GM19328 (cell line): ENCODE results near the gene ASPM.
"Not testable (repeated sequence)": the region's sequence is repeated elsewhere in the genome, so short reads cannot be mapped to it uniquely, and the experiment has no call there.

Source experiments
- ATAC-seq: cut with Tn5 transposase; IDR thresholded peaks from one replicate; pipeline ENCODE4 v1.9.1; 2021; ENCODE audit warnings: mild to moderate bottlenecking, moderate library complexity; ENCODE audit not compliant: unreplicated experiment

The ASPM gene

DNA sequence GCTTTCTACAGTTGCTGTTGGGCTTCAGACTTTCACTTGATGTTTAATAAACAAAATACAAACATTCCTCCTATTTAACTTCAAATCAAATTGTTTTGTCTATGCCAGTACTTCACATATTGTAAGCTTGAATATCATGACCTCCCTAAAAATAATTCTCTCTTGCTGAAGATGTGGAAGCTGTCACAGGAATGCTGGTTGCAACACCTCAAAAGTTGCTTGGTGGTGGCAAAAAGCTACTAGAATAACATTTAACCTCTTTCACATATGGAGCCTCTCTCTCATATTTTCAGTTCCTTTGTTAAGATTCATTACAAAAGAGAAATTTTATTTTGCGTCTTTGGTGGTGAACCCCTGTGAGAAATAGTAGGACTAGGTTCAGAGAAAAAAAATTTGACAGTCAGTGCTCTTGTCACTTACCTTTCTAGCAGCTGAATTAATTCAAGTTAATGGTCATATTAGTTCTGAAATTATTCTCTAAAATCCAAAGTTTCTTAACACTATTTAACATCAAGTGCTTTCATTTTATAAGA is 53.9 kb downstream of the ASPM start:
- no peak for ATAC-seq

GRCh38 chr1:197083474-197083873 is 63.0 kb downstream of the ASPM start:
- ATAC-seq = no peak

DNA sequence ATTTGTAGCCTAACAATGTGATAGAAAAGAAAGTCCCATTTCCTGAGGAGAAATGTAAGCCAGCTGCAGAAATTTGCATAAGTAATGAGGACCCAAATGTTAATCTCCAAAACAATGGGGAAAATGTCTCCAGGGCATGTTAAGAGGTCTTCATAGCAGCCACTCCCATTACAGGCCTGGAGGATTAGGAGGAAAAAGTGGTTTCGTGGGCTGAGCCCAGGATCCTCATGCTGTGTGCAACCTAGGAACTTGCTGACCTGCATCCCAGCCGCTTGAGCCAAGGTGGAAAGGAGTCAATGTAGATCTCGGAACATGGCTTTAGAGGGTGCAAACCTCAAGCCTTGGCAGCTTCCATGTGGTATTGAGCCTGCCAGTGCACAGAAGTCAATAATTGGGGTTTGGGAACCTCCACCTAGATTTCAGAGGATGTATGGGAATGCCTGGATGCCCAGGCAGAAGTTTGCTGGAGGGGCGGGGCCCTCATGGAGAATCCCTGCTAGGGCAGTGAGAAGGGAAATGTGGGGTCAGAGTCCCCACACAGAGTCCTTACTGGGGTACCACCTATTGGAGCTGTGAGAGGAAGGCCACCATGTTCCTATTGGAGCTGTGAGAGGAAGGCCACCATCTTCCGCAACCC is 65.2 kb downstream of the ASPM start:
- no peak for ATAC-seq

DNA sequence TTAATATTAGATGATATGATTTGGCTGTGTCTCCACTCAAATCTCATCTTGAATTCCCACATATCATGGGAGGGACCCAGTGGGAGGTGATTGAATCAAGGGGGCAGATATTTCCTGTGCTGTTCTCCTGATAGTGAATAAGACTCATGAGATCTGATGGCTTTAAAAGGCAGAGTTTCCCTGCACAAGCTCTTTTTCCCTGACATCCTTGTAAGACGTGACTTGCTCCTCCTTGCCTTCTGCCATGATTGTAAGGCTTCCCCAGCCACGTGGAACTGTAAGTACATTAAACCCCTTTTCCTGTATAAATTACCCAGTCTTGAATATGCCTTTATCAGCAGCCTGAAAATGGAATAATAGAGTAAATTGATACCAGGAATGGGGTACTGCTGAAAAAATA is 66.1 kb downstream of the ASPM start:
- no peak for ATAC-seq

- ATAC-seq = no peak
Observed at GRCh38 chr1:197076585-197076984, 69.9 kb downstream of the ASPM start.

DNA sequence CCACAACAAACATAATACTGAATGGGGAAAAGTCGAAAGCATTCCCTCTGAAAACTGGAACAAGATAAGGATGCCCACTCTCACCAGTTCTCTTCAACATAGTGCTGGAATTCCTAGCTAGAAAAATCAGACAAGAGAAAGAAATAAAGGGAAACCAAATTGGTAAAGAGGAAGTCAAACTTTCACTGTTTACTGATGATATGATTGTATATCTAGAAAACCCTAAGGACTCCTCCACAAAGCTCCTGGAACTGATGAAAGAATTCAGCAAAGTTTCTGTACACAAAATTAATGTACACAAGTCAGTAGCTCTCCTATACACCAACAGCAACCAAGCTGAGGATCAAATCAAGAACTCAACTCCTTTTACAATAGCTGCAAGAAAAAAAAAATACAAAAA is 72.5 kb downstream of the ASPM start:
- ATAC-seq = no peak

- no peak for ATAC-seq
Observed at GRCh38 chr1:197067457-197067818, 79.0 kb downstream of the ASPM start.

DNA sequence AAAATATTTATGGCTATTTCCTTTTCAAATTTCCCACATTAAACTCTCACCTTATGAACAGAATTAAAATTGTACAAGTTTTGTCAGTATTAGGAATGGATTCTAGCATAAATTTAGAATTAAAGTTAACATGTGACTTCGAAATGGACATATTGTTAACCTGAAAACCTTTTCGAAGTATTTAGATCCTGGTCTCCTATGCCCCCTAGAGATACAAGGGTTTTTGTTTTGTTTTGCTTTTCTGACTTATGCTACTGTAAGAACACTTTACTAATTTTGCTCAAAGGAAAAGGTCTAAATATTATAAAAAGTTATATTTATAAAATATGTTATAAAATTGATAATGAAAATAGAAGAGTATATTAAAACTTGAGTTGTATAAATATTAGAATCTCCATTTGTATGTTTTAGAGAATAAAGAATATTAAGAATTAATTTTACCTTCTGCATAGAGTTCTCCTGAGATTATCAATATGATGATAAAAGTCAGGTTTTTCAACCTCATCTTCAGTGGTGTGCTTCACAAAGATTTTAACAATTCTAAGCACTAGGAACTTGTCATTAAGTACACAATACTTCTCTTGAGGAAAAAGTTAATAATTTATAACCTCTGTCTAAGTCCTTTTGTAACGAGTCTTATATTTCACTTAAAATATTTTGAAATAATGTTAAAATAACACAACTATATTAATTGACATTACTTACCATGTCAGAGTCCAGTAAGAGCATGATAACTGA is 79.6 kb downstream of the ASPM start, which contains the start of gene F13B:
TSS of gene F13B (minus strand) at position 542 of the 738 bp plus-strand sequence. CDS start at position 505, 37 bp downstream.
- no peak for ATAC-seq

- no peak for ATAC-seq
Observed at GRCh38 chr1:197066277-197066676, 80.2 kb downstream of the ASPM start.

DNA sequence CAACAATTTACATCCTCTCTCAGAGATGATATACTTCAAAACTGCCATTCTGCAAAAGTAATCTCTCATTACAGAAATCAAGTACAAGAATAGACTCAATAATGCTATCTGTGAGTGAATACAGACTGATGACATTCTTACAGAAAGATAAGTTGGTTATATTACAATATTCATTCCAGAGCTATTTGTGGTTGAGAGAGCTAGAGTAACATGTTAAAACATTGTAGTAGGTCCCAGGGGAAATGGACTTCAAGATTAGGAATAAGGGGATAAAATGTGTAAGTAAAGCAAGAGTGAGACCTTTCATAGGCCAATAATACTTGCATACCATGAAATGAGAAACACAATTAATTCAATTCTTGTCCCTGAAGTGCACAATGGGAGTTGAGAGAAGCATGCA is 80.9 kb downstream of the ASPM start:
- no peak for ATAC-seq

- ATAC-seq = peak; percentile 28
Observed at GRCh38 chr1:197063212-197063611, 83.3 kb downstream of the ASPM start.

DNA sequence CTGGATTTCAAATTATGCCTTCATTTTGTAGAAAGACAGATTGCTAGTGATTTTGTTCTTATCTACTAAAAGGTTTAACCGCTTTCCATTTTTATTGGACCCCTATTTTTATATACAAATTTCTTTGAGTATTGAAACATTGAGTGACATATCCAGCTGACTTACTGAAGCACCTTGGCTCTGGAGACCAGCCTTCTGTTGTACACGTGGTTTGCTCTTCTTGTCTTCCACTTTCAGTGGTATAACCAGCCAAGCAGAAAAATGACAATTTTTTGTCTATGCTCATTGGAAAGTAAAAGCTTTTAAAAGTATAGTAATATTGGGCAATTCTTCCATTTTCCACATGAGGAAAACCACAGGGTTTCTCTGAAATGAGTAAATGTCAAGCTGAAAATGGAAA is 83.8 kb downstream of the ASPM start:
- peak; percentile 92 for ATAC-seq

DNA sequence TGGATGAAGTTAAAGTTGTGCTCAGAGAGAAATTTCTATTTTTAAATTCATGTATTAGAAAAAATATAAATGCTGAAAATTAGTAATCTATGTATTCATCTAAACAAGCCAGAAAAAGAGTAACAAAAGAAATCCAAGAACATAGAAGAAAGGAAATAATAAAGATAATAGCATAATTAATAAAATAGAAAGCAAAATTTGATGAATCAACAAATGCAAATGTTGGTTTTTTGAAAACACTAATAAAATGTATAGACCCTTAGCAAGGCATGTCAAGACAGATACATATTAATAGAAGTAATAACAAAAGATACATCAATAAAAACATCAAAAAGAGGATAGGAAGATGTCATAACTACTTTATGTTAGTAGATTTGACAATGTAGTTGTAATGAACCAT is 97.4 kb downstream of the ASPM start:
- no peak for ATAC-seq

DNA sequence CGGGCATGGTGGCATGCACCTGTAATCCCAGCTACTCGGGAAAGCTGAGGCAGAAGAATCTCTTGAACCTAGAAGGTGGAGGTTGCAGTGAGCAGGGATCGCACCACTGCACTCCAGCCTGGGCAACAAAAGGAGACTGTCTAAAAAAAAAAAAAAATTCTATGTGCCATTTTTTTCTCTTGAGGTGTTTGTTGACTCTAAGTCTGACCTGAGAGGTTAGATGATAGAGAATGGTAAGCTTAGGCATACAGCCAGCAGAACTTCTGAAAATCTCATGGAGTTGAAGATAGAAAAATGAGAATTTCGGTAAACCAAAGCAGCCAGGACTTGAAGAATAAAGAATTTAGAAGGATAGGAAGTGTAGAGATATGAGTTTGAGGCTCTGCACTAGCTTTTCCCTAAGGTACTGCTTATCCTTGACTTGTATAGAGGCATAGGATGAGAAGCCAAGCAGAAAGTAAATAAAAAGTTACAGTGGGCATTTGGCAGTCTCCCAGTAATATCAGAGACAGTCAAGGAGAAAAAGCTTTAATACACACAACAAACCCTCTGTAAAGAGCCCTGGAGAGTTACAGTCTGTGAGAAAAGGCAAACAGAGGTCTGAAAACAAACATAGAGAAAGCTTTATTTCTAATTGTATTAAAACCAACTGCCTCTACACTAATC is 103.7 kb downstream of the ASPM start:
- ATAC-seq = no peak

DNA sequence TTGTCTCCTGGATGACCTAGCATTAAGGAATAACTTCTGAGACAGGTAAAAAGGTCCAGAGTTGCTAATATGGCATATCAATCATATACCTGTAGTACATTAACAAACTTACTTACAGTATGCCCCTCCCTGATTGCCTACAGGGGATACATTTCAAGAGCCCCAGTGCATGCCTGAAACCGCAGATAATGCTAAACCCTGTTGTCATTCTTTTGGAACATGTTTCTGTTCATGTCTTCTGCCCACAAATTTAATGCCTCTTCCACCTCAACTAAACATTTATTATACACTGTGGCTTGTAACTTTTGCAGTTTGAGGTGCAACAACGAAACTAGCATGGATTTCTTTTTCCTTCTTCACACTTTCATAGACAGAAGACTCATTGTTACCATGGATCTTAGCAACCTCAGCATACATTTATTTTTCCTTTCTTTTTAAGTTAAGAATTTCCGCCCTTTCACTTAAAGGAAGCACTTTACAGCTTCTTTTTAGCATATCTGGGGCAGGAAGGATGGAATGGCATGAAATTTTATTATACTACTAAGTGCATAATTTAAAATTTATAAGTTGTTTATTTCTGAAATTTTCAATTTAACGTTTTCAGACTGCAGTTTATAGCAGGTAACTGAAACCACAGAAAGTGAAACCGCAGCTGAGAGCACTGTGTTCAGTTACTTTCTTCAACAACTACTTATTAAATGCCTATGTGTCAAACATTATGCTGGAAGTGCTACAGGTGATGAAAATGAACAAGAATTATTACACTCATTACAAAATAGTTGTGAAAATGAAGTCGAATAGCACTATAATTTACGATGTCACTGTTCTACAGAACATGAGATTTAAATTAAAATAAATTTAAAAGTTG is 104.7 kb downstream of the ASPM start:
- peak; percentile 74 for ATAC-seq

DNA sequence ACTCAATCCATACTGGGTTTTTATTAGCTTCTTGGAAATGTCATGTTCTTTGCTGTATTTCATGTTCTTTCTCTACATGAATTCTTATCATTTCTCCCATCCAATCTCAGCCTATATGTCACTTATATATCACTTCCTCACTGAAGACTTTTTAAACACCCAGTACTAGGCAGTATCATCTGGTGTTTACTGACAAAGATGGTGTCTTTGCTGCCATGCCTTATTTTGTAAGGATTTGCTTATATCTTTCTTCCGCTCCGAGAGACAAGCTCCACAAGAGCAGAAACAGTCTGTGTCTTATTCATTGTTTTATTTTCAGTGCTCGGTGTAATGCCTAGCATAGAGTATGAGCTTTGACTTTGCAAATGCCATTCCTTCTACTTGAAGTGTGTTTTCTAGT is 109.6 kb downstream of the ASPM start:
- ATAC-seq = no peak

DNA sequence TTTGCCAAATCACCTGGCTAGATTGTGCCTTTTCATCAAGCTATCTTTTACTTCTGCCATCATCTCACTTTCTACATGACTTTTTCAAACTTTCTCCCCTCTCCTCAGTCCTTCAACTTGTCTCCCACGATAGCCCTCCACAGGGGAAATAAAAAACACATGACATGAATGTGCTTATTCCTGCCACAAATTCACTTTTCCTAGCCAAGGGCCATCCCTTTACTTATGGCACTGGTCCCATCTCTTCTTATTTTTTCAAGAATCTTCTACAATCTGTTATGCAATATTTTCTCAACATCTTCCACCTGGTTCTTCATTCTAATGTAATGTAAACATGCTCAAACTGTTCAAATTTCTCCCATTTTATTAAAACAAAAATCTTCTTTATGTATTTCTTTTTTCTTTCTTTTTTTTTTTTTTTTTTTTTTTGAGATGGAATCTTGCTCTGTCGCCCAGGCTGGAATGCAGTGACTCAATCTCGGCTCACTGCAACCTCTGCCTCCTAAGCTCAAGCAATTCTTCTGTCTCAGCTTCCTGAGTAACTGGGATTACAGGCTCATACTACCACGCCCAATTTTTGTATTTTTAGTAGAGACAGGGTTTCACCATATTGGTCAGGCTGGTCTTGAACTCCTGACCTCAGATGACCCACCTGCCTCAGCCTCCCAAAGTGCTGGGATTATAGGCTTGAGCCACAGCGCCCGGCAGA is 111.7 kb downstream of the ASPM start:
- ATAC-seq = not testable (repeated sequence)
